Caco-2 (cell line): Measurements from ENCODE around the gene MESD. TPM values are rescaled to one million over a fixed set of nuclear protein-coding genes. Genes with fewer than 3 reads are reported as not detected.

Experiments used
- BruUV-seq: library from RNA; stranded (reverse); fragments of 400-500 nt; replicated peaks from 2 replicates; lab custom pipeline; 2021; lab: Mats Ljungman, UMichigan
- CTCF ChIA-PET: fragments of 300-600 bp; sonication (Branson Sonifier 250); formaldehyde crosslinking; loops from one replicate; lab custom pipeline; 2022; ENCODE audit warnings: antibody characterized with exemption; lab: Charles Lee
- POLR2A ChIA-PET: fragments of 300-600 bp; sonication (Branson Sonifier 250); formaldehyde crosslinking; loops from one replicate; lab custom pipeline; 2022; ENCODE audit warnings: antibody characterized with exemption; lab: Charles Lee
- DNase-seq, 2 experiments: peaks; one replicate each; pipeline versions ENCODE4 v3.0.0 to v3.0.0-alpha.2; 2020 to 2022
- H3K27me3 ChIP-seq: replicated peaks from 2 replicates; pipeline ENCODE4 v1.6.0; 2011; ENCODE audit warnings: low read length; ENCODE audit not compliant: control insufficient read depth, insufficient read depth
- H3K36me3 ChIP-seq: 2 replicates; pipeline ENCODE4 v1.5.1; 2011; ENCODE audit warnings: low read length; ENCODE audit not compliant: control insufficient read depth, insufficient read depth
- H3K4me1 ChIP-seq: fragments of 250-450 bp; sonication (Bioruptor Pico); 2 replicates; pipeline ENCODE4 v1.5.1; 2020; ENCODE audit warnings: mild to moderate bottlenecking
- H3K4me3 ChIP-seq: 2 replicates; pipeline ENCODE4 v1.5.1; 2011; ENCODE audit warnings: low read depth, mild to moderate bottlenecking, control low read depth, low read length
- H3K9me3 ChIP-seq: fragments of 250-450 bp; sonication (Bioruptor Pico); 2 replicates; pipeline ENCODE4 v1.5.1; 2020; ENCODE audit warnings: mild to moderate bottlenecking, moderate library complexity
- H3K27ac Mint-ChIP-seq: one replicate; pipeline ENCODE4 v1.8.0; 2022; ENCODE audit warnings: mixed read lengths; ENCODE audit not compliant: unreplicated experiment
- H3K27me3 Mint-ChIP-seq: one replicate; pipeline ENCODE4 v1.8.0; 2022; ENCODE audit warnings: mixed read lengths; ENCODE audit not compliant: insufficient read depth, unreplicated experiment
- H3K36me3 Mint-ChIP-seq: one replicate; pipeline ENCODE4 v1.8.0; 2022; ENCODE audit warnings: mild to moderate bottlenecking, mixed read lengths; ENCODE audit not compliant: insufficient read depth, unreplicated experiment
- H3K4me1 Mint-ChIP-seq: one replicate; pipeline ENCODE4 v1.8.0; 2022; ENCODE audit warnings: low read depth, mixed read lengths; ENCODE audit not compliant: unreplicated experiment
- H3K4me3 Mint-ChIP-seq: one replicate; pipeline ENCODE4 v1.8.0; 2022; ENCODE audit warnings: mild to moderate bottlenecking, moderate library complexity, mixed read lengths; ENCODE audit not compliant: unreplicated experiment
- H3K9me3 Mint-ChIP-seq: one replicate; pipeline ENCODE4 v1.8.0; 2022; ENCODE audit warnings: mixed read lengths; ENCODE audit not compliant: unreplicated experiment
- CTCF ChIP-seq, 2 experiments: fragments of 200-600 bp in 1 of 2; IDR thresholded peaks; 1 replicate in 1 of 2; 2 replicates in 1 of 2; pipeline versions ENCODE4 v1.5.1 to v1.8.0; 2011 to 2022; ENCODE audit warnings: antibody characterized with exemption in 1 of 2, control low read depth in 1 of 2, inconsistent platforms in 1 of 2, low read depth in 1 of 2, low read length in 1 of 2, mild to moderate bottlenecking in 1 of 2, moderate library complexity in 1 of 2; ENCODE audit not compliant: insufficient read depth in 1 of 2, severe bottlenecking in 1 of 2, unreplicated experiment in 1 of 2
- intact Hi-C: fragments of 100-400 bp; cut with micrococcal nuclease; formaldehyde crosslinking; loops from one replicate; pipeline ENCODE4 v1.10.0; 2022; ENCODE audit not compliant: unreplicated experiment
- total RNA-seq: library from RNA; stranded (reverse); gene quantifications from 2 replicates; pipeline ENCODE4 v1.2.3, GENCODE V29; 2022

MESD gene
- total RNA-seq, 1 experiment from 2014 or later, result 30.3 TPM

GRCh38 chr15:81029414-81030300 lies 40.0 kb upstream of the MESD start:
- CTCF ChIA-PET, result no interaction called here
- Mint-ChIP-seq H3K27ac (no peak overlapping the region), H3K36me3 (no peaks in the 10 kb centered on the region), H3K4me3 (no peak overlapping the region), H3K9me3 (peaks cover 21% of the 10 kb centered on the region), H3K4me1 (no peaks in the 10 kb centered on the region), H3K27me3 (no peaks in the 10 kb centered on the region)
- peaks cover 3% of the 10 kb centered on the region; the same call in 1 of the 2 replicates for H3K9me3 ChIP-seq
- POLR2A ChIA-PET, result no interaction called here
- H3K27me3 ChIP-seq, result no peaks in the 10 kb centered on the region
- H3K36me3 ChIP-seq, result no peaks in the 10 kb centered on the region
- intact Hi-C loops, result no loop called here
- no peak for DNase-seq
- no peaks in the 10 kb centered on the region for H3K4me1 ChIP-seq
- no peak for TF ChIP-seq CTCF (IDR thresholded peaks at IDR 0.05; ENCODE audit: insufficient read depth in 1 of 2, low read depth in 1 of 2, low read length in 1 of 2, severe bottlenecking in 1 of 2, unreplicated experiment in 1 of 2)
- no TSS peak for BruUV-seq
- no peak overlapping the region for H3K4me3 ChIP-seq

- Histone ChIP-seq H3K4me3 (no peak overlapping the region), H3K4me1 (no peaks in the 10 kb centered on the region), H3K9me3 (peaks cover 3% of the 10 kb centered on the region; the same call in 1 of the 2 replicates), H3K36me3 (no peaks in the 10 kb centered on the region), H3K27me3 (no peaks in the 10 kb centered on the region)
- no peak overlapping the region for H3K4me3 Mint-ChIP-seq
- no peaks in the 10 kb centered on the region for H3K27me3 Mint-ChIP-seq
- TF ChIP-seq CTCF (IDR thresholded peaks at IDR 0.05; ENCODE audit: insufficient read depth in 1 of 2, low read depth in 1 of 2, low read length in 1 of 2, severe bottlenecking in 1 of 2, unreplicated experiment in 1 of 2), result no peak
- no peaks in the 10 kb centered on the region for H3K36me3 Mint-ChIP-seq
- DNase-seq, result no peak
- no TSS peak for BruUV-seq
- intact Hi-C loops, result no loop called here
- H3K27ac Mint-ChIP-seq, result no peak overlapping the region
- ChIA-PET CTCF (no interaction called here), POLR2A (no interaction called here)
- H3K9me3 Mint-ChIP-seq, result peaks cover 21% of the 10 kb centered on the region
- H3K4me1 Mint-ChIP-seq, result no peaks in the 10 kb centered on the region
Observed at GRCh38 chr15:81026836-81027599, 37.4 kb upstream of the MESD start.

GRCh38 chr15:81025721-81026370 lies 36.2 kb upstream of the MESD start:
- intact Hi-C loops, result no loop called here
- BruUV-seq, result no TSS peak
- TF ChIP-seq CTCF (IDR thresholded peaks at IDR 0.05; ENCODE audit: insufficient read depth in 1 of 2, low read depth in 1 of 2, low read length in 1 of 2, severe bottlenecking in 1 of 2, unreplicated experiment in 1 of 2), result no peak
- Mint-ChIP-seq H3K27ac (no peak overlapping the region), H3K27me3 (no peaks in the 10 kb centered on the region), H3K4me3 (no peak overlapping the region), H3K4me1 (no peaks in the 10 kb centered on the region), H3K36me3 (no peaks in the 10 kb centered on the region), H3K9me3 (peaks cover 21% of the 10 kb centered on the region)
- no peaks in the 10 kb centered on the region for H3K36me3 ChIP-seq
- H3K9me3 ChIP-seq, result peaks cover 3% of the 10 kb centered on the region; the same call in 1 of the 2 replicates
- H3K4me1 ChIP-seq, result no peaks in the 10 kb centered on the region
- no peaks in the 10 kb centered on the region for H3K27me3 ChIP-seq
- H3K4me3 ChIP-seq, result no peak overlapping the region
- ChIA-PET POLR2A (no interaction called here), CTCF (no interaction called here)
- DNase-seq, result no peak
